Sigmoid colon (tissue), 4 donors: ENCODE measurements around the gene SLC13A3.

ENCODE experiments used
- CTCF ChIP-seq, 4 experiments: fragments of 450-650 bp in 3 of 4; fragments of 200-600 bp in 1 of 4; IDR thresholded peaks; one replicate each; pipeline ENCODE4 v1.5.1; 2016 to 2019; ENCODE audit warnings: antibody characterized with exemption in 4 of 4, mild to moderate bottlenecking in 3 of 4, moderate library complexity in 2 of 4
- EP300 ChIP-seq, 4 donors: sonication (generic); formaldehyde crosslinking; IDR thresholded peaks; one replicate each; pipeline ENCODE4 v1.6.1; 2017; ENCODE audit warnings: antibody characterized with exemption in 4 of 4
- POLR2A ChIP-seq, 2 donors: fragments of 450-650 bp; IDR thresholded peaks; one replicate each; pipeline ENCODE4 v1.6.1; 2016; ENCODE audit warnings: antibody characterized with exemption in 2 of 2, mild to moderate bottlenecking in 2 of 2, moderate library complexity in 2 of 2
- POLR2AphosphoS5 ChIP-seq, 4 donors: sonication (generic); formaldehyde crosslinking; IDR thresholded peaks; one replicate each; pipeline ENCODE4 v1.6.1; 2017; ENCODE audit warnings: antibody characterized with exemption in 4 of 4

- no peak for TF ChIP-seq POLR2AphosphoS5 (IDR thresholded peaks at IDR 0.05)
- TF ChIP-seq CTCF (IDR thresholded peaks at IDR 0.05) = no peak
- TF ChIP-seq POLR2A (IDR thresholded peaks at IDR 0.05) = no peak
- TF ChIP-seq EP300 (IDR thresholded peaks at IDR 0.05) = no peak
Observed at GRCh38 chr20:46601603-46602122, 49.6 kb downstream of the SLC13A3 start.
